H9 (cell line): ENCODE data around the gene POU2AF3. TPM values are rescaled to one million over a fixed set of nuclear protein-coding genes. Genes with fewer than 3 reads are reported as not detected.

Experiments used
- DNase-seq: peaks from one replicate; pipeline ENCODE4 v3.0.0-alpha.2; 2017
- H2AFZ ChIP-seq: one replicate; pipeline ENCODE4 v1.6.1; 2013; ENCODE audit warnings: mild to moderate bottlenecking, low read length, control low read depth, moderate library complexity
- H2AK5ac ChIP-seq: 2 replicates; pipeline ENCODE4 v1.6.1; 2013; ENCODE audit warnings: low read length, control low read depth, mixed read lengths; ENCODE audit not compliant: insufficient read length
- H2BK120ac ChIP-seq: one replicate; pipeline ENCODE4 v1.6.1; 2013; ENCODE audit warnings: low read depth, mild to moderate bottlenecking, low read length, control low read depth, inconsistent platforms; ENCODE audit not compliant: poor library complexity, severe bottlenecking
- H2BK12ac ChIP-seq: 2 replicates; pipeline ENCODE4 v1.6.1; 2013; ENCODE audit warnings: low read length, control low read depth, mixed read lengths, low read depth; ENCODE audit not compliant: insufficient read length
- H2BK15ac ChIP-seq: 2 replicates; pipeline ENCODE4 v1.6.1; 2013; ENCODE audit warnings: low read depth, low read length, control low read depth
- H2BK20ac ChIP-seq: one replicate; pipeline ENCODE4 v1.6.1; 2013; ENCODE audit warnings: low read depth, mild to moderate bottlenecking, low read length, control low read depth, inconsistent platforms; ENCODE audit not compliant: poor library complexity, severe bottlenecking
- H2BK5ac ChIP-seq: 2 replicates; pipeline ENCODE4 v1.6.1; 2013; ENCODE audit warnings: low read length, control low read depth, mixed read lengths; ENCODE audit not compliant: insufficient read length
- H3K14ac ChIP-seq: 2 replicates; pipeline ENCODE4 v1.6.1; 2013; ENCODE audit warnings: low read length, control low read depth; ENCODE audit not compliant: insufficient read depth
- H3K18ac ChIP-seq: 2 replicates; pipeline ENCODE4 v1.6.1; 2013; ENCODE audit warnings: low read depth, mild to moderate bottlenecking, mixed read lengths, low read length, control low read depth; ENCODE audit not compliant: insufficient read length
- H3K23ac ChIP-seq: 2 replicates; pipeline ENCODE4 v1.6.1; 2013; ENCODE audit warnings: low read length, control low read depth, mixed read lengths, low read depth; ENCODE audit not compliant: insufficient read length
- H3K23me2 ChIP-seq: 2 replicates; pipeline ENCODE4 v1.6.1; 2013; ENCODE audit warnings: low read depth, mild to moderate bottlenecking, mixed read lengths, low read length, control low read depth; ENCODE audit not compliant: insufficient read length, poor library complexity, severe bottlenecking
- H3K27ac ChIP-seq: 2 replicates; pipeline ENCODE4 v1.5.1; 2013; ENCODE audit warnings: low read length, control low read depth, mixed read lengths, low read depth; ENCODE audit not compliant: insufficient read length
- H3K27me3 ChIP-seq: 2 replicates; pipeline ENCODE4 v1.6.1; 2013; ENCODE audit warnings: low read length, control low read depth, inconsistent platforms; ENCODE audit not compliant: insufficient read depth
- H3K4ac ChIP-seq: 2 replicates; pipeline ENCODE4 v1.6.1; 2013; ENCODE audit warnings: low read depth, mild to moderate bottlenecking, control low read depth, inconsistent platforms, low read length, moderate library complexity
- H3K4me1 ChIP-seq: 2 replicates; pipeline ENCODE4 v1.6.1; 2013; ENCODE audit warnings: low read length, control low read depth, inconsistent platforms; ENCODE audit not compliant: insufficient read depth
- H3K4me2 ChIP-seq: 2 replicates; pipeline ENCODE4 v1.6.1; 2013; ENCODE audit warnings: low read length, control low read depth, mixed read lengths; ENCODE audit not compliant: insufficient read length, insufficient read depth
- H3K56ac ChIP-seq: 2 replicates; pipeline ENCODE4 v1.6.1; 2013; ENCODE audit warnings: low read depth, mild to moderate bottlenecking, mixed read lengths, low read length, control low read depth; ENCODE audit not compliant: insufficient read length
- H3K79me1 ChIP-seq: 2 replicates; pipeline ENCODE4 v1.6.1; 2013; ENCODE audit warnings: low read depth, mild to moderate bottlenecking, moderate library complexity, low read length, control low read depth, inconsistent platforms; ENCODE audit not compliant: insufficient read depth, poor library complexity, severe bottlenecking
- H3K79me2 ChIP-seq: 2 replicates; pipeline ENCODE4 v1.6.1; 2013; ENCODE audit warnings: low read length, control low read depth, inconsistent platforms; ENCODE audit not compliant: insufficient read depth
- H3K9ac ChIP-seq: 2 replicates; pipeline ENCODE4 v1.6.1; 2013; ENCODE audit warnings: low read length, control low read depth, mixed read lengths; ENCODE audit not compliant: insufficient read length; ENCODE audit errors: extremely low read depth
- H3K9me3 ChIP-seq: one replicate; pipeline ENCODE4 v1.6.1; 2013; ENCODE audit warnings: low read depth, low read length, inconsistent platforms; ENCODE audit not compliant: control insufficient read depth
- H3T11ph ChIP-seq: one replicate; pipeline ENCODE4 v1.6.1; 2013; ENCODE audit warnings: mild to moderate bottlenecking, low read length, control low read depth, inconsistent platforms
- H4K20me1 ChIP-seq: one replicate; pipeline ENCODE4 v1.6.1; 2013; ENCODE audit not compliant: control insufficient read depth, insufficient read length, insufficient read depth
- H4K5ac ChIP-seq: 2 replicates; pipeline ENCODE4 v1.6.1; 2013; ENCODE audit warnings: low read depth, mild to moderate bottlenecking, mixed read lengths, low read length, control low read depth; ENCODE audit not compliant: insufficient read length
- H4K8ac ChIP-seq: replicated peaks from 2 replicates; pipeline ENCODE4 v1.6.1; 2013; ENCODE audit warnings: low read length, control low read depth, mixed read lengths, low read depth; ENCODE audit not compliant: insufficient read length
- H4K91ac ChIP-seq: 2 replicates; pipeline ENCODE4 v1.6.1; 2013; ENCODE audit warnings: low read depth, mild to moderate bottlenecking, moderate library complexity, mixed read lengths, low read length, control low read depth; ENCODE audit not compliant: insufficient read length
- H3K27ac Mint-ChIP-seq, 3 experiments: 2 replicates in 2 of 3; 3 replicates in 1 of 3; pipeline ENCODE4 v1.8.0; 2020 to 2021; ENCODE audit warnings: mixed read lengths in 3 of 3, mild to moderate bottlenecking in 1 of 3, moderate library complexity in 1 of 3
- H3K27me3 Mint-ChIP-seq: 2 replicates; pipeline ENCODE4 v1.8.0; 2021; ENCODE audit warnings: low read depth, mild to moderate bottlenecking, moderate library complexity, mixed read lengths
- H3K36me3 Mint-ChIP-seq, 3 experiments: 2 replicates in 2 of 3; 3 replicates in 1 of 3; pipeline ENCODE4 v1.8.0; 2020 to 2021; ENCODE audit warnings: low read depth in 3 of 3, mixed read lengths in 3 of 3; ENCODE audit not compliant: insufficient read depth in 1 of 3
- H3K4me1 Mint-ChIP-seq, 2 experiments: 2 replicates each; pipeline ENCODE4 v1.8.0; 2020; ENCODE audit warnings: mixed read lengths in 2 of 2
- H3K4me3 Mint-ChIP-seq, 2 experiments: 2 replicates in 1 of 2; 3 replicates in 1 of 2; pipeline ENCODE4 v1.8.0; 2020 to 2021; ENCODE audit warnings: mild to moderate bottlenecking in 2 of 2, mixed read lengths in 2 of 2, moderate library complexity in 1 of 2
- H3K9me3 Mint-ChIP-seq, 2 experiments: 2 replicates in 1 of 2; 3 replicates in 1 of 2; pipeline ENCODE4 v1.8.0; 2020; ENCODE audit warnings: mild to moderate bottlenecking in 2 of 2, mixed read lengths in 2 of 2, moderate library complexity in 1 of 2
- WGBS: extraction: QIAGEN DNeasy Blood & Tissue Kit; methylation state at CpG from one replicate; pipeline ENCODE4 v1.1.7; 2013; ENCODE audit warnings: missing lambda C conversion rate, low lambda C conversion rate, mixed read lengths; ENCODE audit not compliant: insufficient read length; ENCODE audit errors: extremely low coverage; 5-methylcytosine and 5-hydroxymethylcytosine counted together
- total RNA-seq: library from RNA; stranded (reverse); gene quantifications from 2 replicates; pipeline ENCODE4 v1.2.1, GENCODE V29; 2021
- TF ChIP-seq, protein P1 (sequence below): fragments of 200-600 bp; sonication (generic); conservative IDR thresholded peaks from 3 replicates; pipeline ENCODE4 v1.8.0; 2021; ENCODE audit warnings: antibody characterized with exemption, mild to moderate bottlenecking

Gene POU2AF3
- total RNA-seq, 1 experiment from 2014 or later: 0.52 TPM

GRCh38 chr11:111352935-111353710, 54.8 kb downstream of the POU2AF3 start:
- no peak overlapping the region for H3K4ac ChIP-seq
- no peaks in the 10 kb centered on the region for H3K9me3 ChIP-seq
- no peak for DNase-seq
- no peak overlapping the region for H3K23ac ChIP-seq
- no peaks in the 10 kb centered on the region for H4K20me1 ChIP-seq
- Mint-ChIP-seq H3K36me3 (no peaks in the 10 kb centered on the region), H3K27ac (peak overlapping the region in 1 of 3 experiments; percentile 42; a peak in 1 of 7 replicates), H3K4me1 (no peaks in the 10 kb centered on the region), H3K9me3 (no peaks in the 10 kb centered on the region; a peak in 1 of 5 replicates), H3K4me3 (no peak overlapping the region), H3K27me3 (peaks cover 3% of the 10 kb centered on the region; the same call in 1 of the 2 replicates)
- H2BK12ac ChIP-seq: no peak overlapping the region
- H2AFZ ChIP-seq: no peak overlapping the region
- TF ChIP-seq, protein P1, sequence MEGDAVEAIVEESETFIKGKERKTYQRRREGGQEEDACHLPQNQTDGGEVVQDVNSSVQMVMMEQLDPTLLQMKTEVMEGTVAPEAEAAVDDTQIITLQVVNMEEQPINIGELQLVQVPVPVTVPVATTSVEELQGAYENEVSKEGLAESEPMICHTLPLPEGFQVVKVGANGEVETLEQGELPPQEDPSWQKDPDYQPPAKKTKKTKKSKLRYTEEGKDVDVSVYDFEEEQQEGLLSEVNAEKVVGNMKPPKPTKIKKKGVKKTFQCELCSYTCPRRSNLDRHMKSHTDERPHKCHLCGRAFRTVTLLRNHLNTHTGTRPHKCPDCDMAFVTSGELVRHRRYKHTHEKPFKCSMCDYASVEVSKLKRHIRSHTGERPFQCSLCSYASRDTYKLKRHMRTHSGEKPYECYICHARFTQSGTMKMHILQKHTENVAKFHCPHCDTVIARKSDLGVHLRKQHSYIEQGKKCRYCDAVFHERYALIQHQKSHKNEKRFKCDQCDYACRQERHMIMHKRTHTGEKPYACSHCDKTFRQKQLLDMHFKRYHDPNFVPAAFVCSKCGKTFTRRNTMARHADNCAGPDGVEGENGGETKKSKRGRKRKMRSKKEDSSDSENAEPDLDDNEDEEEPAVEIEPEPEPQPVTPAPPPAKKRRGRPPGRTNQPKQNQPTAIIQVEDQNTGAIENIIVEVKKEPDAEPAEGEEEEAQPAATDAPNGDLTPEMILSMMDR: no peak
- H3K14ac ChIP-seq: no peak overlapping the region
- no peak overlapping the region for H2BK20ac ChIP-seq
- H3K18ac ChIP-seq: no peak overlapping the region
- H2BK15ac ChIP-seq: no peak overlapping the region
- no peak overlapping the region for H4K8ac ChIP-seq
- no peaks in the 10 kb centered on the region for H3K23me2 ChIP-seq
- H3K9ac ChIP-seq: no peak overlapping the region
- H4K91ac ChIP-seq: no peak overlapping the region
- H2BK120ac ChIP-seq: no peak overlapping the region
- H3K79me1 ChIP-seq: no peaks in the 10 kb centered on the region
- no peak overlapping the region for H4K5ac ChIP-seq
- no peak overlapping the region for H3K4me2 ChIP-seq
- no peaks in the 10 kb centered on the region for H3K79me2 ChIP-seq
- WGBS: no CpG with 5 or more reads among the region's 8 CpGs
- H2BK5ac ChIP-seq: no peak overlapping the region
- H3K27me3 ChIP-seq: no peaks in the 10 kb centered on the region
- no peak overlapping the region for H3T11ph ChIP-seq
- no peaks in the 10 kb centered on the region for H3K4me1 ChIP-seq
- H3K56ac ChIP-seq: no peak overlapping the region
- no peak overlapping the region for H3K27ac ChIP-seq
- H2AK5ac ChIP-seq: no peak overlapping the region
